ENCODE measurements around the gene LPCAT3.
A peak's percentile ranks its signal among the peaks of the same experiment; 100 is the strongest.

The LPCAT3 gene

DNA sequence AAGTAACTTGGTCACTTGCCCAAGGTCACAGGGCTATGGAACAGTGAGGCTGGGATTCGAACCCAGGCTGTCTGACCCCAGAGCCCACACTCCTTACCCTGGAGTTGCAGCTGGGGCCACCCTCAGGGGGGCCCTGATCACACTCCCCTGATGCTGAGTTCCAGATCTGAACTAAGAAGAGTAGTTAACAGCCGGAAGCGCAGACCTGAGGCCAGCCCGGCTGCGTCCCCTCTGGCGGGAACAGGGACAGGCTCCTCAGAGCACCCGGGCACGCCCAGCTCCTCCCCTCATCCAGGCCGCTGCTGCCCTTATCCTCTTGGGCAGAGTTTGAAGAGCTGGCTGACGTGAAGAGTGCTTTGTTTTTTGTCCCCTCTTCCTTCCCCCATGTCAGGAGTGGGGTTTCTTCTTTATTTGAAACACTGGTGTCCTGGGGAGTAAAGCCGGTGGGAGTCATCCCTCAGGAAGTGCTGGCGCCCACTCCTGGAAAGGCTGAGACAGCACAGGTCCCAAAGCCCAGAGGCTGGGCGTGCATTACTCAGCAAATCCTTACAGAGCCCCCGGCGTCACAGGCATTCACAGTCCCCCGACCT is 56.5 kb downstream of the LPCAT3 start (continued):
- TF ChIP-seq, protein P1, sequence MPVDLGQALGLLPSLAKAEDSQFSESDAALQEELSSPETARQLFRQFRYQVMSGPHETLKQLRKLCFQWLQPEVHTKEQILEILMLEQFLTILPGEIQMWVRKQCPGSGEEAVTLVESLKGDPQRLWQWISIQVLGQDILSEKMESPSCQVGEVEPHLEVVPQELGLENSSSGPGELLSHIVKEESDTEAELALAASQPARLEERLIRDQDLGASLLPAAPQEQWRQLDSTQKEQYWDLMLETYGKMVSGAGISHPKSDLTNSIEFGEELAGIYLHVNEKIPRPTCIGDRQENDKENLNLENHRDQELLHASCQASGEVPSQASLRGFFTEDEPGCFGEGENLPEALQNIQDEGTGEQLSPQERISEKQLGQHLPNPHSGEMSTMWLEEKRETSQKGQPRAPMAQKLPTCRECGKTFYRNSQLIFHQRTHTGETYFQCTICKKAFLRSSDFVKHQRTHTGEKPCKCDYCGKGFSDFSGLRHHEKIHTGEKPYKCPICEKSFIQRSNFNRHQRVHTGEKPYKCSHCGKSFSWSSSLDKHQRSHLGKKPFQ (tag by site-specific recombination; IDR thresholded peaks at IDR 0.05), result 0 out of 2 replicates have a peak, but pooled peaks have one; percentile 17
- TF ChIP-seq ZNF677 (tag by site-specific recombination; IDR thresholded peaks at IDR 0.05) (0 out of 2 replicates have a peak, but pooled peaks have one; percentile 28), YY1 (tag by site-specific recombination; IDR thresholded peaks at IDR 0.05) (0 out of 2 replicates have a peak, but pooled peaks have one; percentile 2), ZIC2 (tag by site-specific recombination; IDR thresholded peaks at IDR 0.05) (peak; percentile 66), ZNF660 (tag by site-specific recombination; IDR thresholded peaks at IDR 0.05) (peak; percentile 88), ZNF654 (tag by site-specific recombination; IDR thresholded peaks at IDR 0.05; ENCODE audit: low read depth) (peak; percentile 16), KLF8 (tag by site-specific recombination; IDR thresholded peaks at IDR 0.05) (peak; percentile 68), SP2 (tag by site-specific recombination; IDR thresholded peaks at IDR 0.05) (peak; percentile 5; the same call in 1 of the 2 replicates), ZNF146 (tag by site-specific recombination; IDR thresholded peaks at IDR 0.05) (no peak), GLIS1 (tag by site-specific recombination; IDR thresholded peaks at IDR 0.05) (peak; percentile 28; the same call in 1 of the 2 replicates), ZXDB (tag by site-specific recombination; IDR thresholded peaks at IDR 0.05) (peak; percentile 58), ZFHX2 (tag by site-specific recombination; conservative IDR thresholded peaks at IDR 0.05) (peak; percentile 54; the same call in 1 of the 2 replicates), ZBTB8A (tag by site-specific recombination; IDR thresholded peaks at IDR 0.05) (peak; percentile 98), SP7 (tag by site-specific recombination; IDR thresholded peaks at IDR 0.05) (peak; percentile 65), ZNF791 (tag by site-specific recombination; IDR thresholded peaks at IDR 0.05) (no peak), GLIS2 (tag by site-specific recombination; IDR thresholded peaks at IDR 0.05) (peak; percentile 68; the same call in 1 of the 2 replicates), ZNF600 (tag by site-specific recombination; IDR thresholded peaks at IDR 0.05) (peak; percentile 46; the same call in 1 of the 2 replicates), KLF10 (tag by site-specific recombination; IDR thresholded peaks at IDR 0.05) (peak; percentile 59; the same call in 1 of the 2 replicates), WT1 (tag by site-specific recombination; IDR thresholded peaks at IDR 0.05) (peak; percentile 60; the same call in 1 of the 2 replicates), KLF9 (tag by site-specific recombination; IDR thresholded peaks at IDR 0.05; ENCODE audit: low read depth) (peak; percentile 81)
- TF ChIP-seq, protein P2, sequence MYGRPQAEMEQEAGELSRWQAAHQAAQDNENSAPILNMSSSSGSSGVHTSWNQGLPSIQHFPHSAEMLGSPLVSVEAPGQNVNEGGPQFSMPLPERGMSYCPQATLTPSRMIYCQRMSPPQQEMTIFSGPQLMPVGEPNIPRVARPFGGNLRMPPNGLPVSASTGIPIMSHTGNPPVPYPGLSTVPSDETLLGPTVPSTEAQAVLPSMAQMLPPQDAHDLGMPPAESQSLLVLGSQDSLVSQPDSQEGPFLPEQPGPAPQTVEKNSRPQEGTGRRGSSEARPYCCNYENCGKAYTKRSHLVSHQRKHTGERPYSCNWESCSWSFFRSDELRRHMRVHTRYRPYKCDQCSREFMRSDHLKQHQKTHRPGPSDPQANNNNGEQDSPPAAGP (tag by site-specific recombination; IDR thresholded peaks at IDR 0.05), result no peak; the same call in none of the 2 replicates
- TF ChIP-seq, protein P3, sequence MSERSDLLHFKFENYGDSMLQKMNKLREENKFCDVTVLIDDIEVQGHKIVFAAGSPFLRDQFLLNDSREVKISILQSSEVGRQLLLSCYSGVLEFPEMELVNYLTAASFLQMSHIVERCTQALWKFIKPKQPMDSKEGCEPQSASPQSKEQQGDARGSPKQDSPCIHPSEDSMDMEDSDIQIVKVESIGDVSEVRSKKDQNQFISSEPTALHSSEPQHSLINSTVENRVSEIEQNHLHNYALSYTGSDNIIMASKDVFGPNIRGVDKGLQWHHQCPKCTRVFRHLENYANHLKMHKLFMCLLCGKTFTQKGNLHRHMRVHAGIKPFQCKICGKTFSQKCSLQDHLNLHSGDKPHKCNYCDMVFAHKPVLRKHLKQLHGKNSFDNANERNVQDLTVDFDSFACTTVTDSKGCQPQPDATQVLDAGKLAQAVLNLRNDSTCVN (tag by site-specific recombination; optimal IDR thresholded peaks at IDR 0.05), result peak; percentile 45
- TF ChIP-seq, protein P4, sequence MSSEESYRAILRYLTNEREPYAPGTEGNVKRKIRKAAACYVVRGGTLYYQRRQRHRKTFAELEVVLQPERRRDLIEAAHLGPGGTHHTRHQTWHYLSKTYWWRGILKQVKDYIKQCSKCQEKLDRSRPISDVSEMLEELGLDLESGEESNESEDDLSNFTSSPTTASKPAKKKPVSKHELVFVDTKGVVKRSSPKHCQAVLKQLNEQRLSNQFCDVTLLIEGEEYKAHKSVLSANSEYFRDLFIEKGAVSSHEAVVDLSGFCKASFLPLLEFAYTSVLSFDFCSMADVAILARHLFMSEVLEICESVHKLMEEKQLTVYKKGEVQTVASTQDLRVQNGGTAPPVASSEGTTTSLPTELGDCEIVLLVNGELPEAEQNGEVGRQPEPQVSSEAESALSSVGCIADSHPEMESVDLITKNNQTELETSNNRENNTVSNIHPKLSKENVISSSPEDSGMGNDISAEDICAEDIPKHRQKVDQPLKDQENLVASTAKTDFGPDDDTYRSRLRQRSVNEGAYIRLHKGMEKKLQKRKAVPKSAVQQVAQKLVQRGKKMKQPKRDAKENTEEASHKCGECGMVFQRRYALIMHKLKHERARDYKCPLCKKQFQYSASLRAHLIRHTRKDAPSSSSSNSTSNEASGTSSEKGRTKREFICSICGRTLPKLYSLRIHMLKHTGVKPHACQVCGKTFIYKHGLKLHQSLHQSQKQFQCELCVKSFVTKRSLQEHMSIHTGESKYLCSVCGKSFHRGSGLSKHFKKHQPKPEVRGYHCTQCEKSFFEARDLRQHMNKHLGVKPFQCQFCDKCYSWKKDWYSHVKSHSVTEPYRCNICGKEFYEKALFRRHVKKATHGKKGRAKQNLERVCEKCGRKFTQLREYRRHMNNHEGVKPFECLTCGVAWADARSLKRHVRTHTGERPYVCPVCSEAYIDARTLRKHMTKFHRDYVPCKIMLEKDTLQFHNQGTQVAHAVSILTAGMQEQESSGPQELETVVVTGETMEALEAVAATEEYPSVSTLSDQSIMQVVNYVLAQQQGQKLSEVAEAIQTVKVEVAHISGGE (tag by site-specific recombination; conservative IDR thresholded peaks at IDR 0.05; ENCODE audit: low read depth), result peak; percentile 95
- TF ChIP-seq, protein P5, sequence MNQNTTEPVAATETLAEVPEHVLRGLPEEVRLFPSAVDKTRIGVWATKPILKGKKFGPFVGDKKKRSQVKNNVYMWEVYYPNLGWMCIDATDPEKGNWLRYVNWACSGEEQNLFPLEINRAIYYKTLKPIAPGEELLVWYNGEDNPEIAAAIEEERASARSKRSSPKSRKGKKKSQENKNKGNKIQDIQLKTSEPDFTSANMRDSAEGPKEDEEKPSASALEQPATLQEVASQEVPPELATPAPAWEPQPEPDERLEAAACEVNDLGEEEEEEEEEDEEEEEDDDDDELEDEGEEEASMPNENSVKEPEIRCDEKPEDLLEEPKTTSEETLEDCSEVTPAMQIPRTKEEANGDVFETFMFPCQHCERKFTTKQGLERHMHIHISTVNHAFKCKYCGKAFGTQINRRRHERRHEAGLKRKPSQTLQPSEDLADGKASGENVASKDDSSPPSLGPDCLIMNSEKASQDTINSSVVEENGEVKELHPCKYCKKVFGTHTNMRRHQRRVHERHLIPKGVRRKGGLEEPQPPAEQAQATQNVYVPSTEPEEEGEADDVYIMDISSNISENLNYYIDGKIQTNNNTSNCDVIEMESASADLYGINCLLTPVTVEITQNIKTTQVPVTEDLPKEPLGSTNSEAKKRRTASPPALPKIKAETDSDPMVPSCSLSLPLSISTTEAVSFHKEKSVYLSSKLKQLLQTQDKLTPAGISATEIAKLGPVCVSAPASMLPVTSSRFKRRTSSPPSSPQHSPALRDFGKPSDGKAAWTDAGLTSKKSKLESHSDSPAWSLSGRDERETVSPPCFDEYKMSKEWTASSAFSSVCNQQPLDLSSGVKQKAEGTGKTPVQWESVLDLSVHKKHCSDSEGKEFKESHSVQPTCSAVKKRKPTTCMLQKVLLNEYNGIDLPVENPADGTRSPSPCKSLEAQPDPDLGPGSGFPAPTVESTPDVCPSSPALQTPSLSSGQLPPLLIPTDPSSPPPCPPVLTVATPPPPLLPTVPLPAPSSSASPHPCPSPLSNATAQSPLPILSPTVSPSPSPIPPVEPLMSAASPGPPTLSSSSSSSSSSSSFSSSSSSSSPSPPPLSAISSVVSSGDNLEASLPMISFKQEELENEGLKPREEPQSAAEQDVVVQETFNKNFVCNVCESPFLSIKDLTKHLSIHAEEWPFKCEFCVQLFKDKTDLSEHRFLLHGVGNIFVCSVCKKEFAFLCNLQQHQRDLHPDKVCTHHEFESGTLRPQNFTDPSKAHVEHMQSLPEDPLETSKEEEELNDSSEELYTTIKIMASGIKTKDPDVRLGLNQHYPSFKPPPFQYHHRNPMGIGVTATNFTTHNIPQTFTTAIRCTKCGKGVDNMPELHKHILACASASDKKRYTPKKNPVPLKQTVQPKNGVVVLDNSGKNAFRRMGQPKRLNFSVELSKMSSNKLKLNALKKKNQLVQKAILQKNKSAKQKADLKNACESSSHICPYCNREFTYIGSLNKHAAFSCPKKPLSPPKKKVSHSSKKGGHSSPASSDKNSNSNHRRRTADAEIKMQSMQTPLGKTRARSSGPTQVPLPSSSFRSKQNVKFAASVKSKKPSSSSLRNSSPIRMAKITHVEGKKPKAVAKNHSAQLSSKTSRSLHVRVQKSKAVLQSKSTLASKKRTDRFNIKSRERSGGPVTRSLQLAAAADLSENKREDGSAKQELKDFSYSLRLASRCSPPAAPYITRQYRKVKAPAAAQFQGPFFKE (tag by site-specific recombination; IDR thresholded peaks at IDR 0.05; ENCODE audit: borderline replicate concordance), result 0 out of 2 replicates have a peak, but pooled peaks have one; percentile 2
- TF ChIP-seq, protein P6, sequence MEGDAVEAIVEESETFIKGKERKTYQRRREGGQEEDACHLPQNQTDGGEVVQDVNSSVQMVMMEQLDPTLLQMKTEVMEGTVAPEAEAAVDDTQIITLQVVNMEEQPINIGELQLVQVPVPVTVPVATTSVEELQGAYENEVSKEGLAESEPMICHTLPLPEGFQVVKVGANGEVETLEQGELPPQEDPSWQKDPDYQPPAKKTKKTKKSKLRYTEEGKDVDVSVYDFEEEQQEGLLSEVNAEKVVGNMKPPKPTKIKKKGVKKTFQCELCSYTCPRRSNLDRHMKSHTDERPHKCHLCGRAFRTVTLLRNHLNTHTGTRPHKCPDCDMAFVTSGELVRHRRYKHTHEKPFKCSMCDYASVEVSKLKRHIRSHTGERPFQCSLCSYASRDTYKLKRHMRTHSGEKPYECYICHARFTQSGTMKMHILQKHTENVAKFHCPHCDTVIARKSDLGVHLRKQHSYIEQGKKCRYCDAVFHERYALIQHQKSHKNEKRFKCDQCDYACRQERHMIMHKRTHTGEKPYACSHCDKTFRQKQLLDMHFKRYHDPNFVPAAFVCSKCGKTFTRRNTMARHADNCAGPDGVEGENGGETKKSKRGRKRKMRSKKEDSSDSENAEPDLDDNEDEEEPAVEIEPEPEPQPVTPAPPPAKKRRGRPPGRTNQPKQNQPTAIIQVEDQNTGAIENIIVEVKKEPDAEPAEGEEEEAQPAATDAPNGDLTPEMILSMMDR (tag by site-specific recombination; IDR thresholded peaks at IDR 0.05), result peak; percentile 92

Data from HEK293 (cell line).